Adrenal gland (tissue), 5 donors: ENCODE results near the gene ANKRD33.

Source experiments
- POLR2A ChIP-seq, 2 donors: fragments of 450-650 bp; IDR thresholded peaks; one replicate each; pipeline ENCODE4 v1.6.1; 2017; ENCODE audit warnings: antibody characterized with exemption in 2 of 2, mild to moderate bottlenecking in 2 of 2, moderate library complexity in 1 of 2
- TF ChIP-seq, protein P1 (sequence below), 6 experiments: fragments of 450-650 bp in 4 of 6; fragments of 200-600 bp in 2 of 6; sonication (generic) in 1 of 6; IDR thresholded peaks; 1 replicate in 5 of 6; 2 replicates in 1 of 6; pipeline versions ENCODE4 v1.5.1 to v1.8.0; 2016 to 2021; ENCODE audit warnings: antibody characterized with exemption in 6 of 6, mild to moderate bottlenecking in 2 of 6, moderate library complexity in 1 of 6
- donor health status: DM: no; HTN: no; CAD: no.

- TF ChIP-seq POLR2A (IDR thresholded peaks at IDR 0.05): no peak
- TF ChIP-seq, protein P1, sequence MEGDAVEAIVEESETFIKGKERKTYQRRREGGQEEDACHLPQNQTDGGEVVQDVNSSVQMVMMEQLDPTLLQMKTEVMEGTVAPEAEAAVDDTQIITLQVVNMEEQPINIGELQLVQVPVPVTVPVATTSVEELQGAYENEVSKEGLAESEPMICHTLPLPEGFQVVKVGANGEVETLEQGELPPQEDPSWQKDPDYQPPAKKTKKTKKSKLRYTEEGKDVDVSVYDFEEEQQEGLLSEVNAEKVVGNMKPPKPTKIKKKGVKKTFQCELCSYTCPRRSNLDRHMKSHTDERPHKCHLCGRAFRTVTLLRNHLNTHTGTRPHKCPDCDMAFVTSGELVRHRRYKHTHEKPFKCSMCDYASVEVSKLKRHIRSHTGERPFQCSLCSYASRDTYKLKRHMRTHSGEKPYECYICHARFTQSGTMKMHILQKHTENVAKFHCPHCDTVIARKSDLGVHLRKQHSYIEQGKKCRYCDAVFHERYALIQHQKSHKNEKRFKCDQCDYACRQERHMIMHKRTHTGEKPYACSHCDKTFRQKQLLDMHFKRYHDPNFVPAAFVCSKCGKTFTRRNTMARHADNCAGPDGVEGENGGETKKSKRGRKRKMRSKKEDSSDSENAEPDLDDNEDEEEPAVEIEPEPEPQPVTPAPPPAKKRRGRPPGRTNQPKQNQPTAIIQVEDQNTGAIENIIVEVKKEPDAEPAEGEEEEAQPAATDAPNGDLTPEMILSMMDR (IDR thresholded peaks at IDR 0.05): no peak
Observed at GRCh38 chr12:51900323-51900889, 12.5 kb downstream of the ANKRD33 start.
